Epithelial cell of proximal tubule (primary cell): ENCODE results near the gene CILP. TPM values are rescaled to one million over a fixed set of nuclear protein-coding genes. Genes with fewer than 3 reads are reported as not detected.

Experiments
- DNase-seq: peaks from one replicate; pipeline ENCODE4 v3.0.0-alpha.2; 2011; ENCODE audit warnings: low read depth
- H3K4me3 ChIP-seq: 2 replicates; pipeline ENCODE4 v1.5.1; 2011; ENCODE audit warnings: low read depth, mild to moderate bottlenecking, low read length
- CTCF ChIP-seq: conservative IDR thresholded peaks from 2 replicates; pipeline ENCODE4 v1.5.1; 2012; ENCODE audit warnings: low read depth, mild to moderate bottlenecking, low read length
- total RNA-seq: library from RNA; depleted of rRNA; stranded (reverse); fragments of >200 nt; gene quantifications from 2 replicates; pipeline ENCODE4 v1.2.3, GENCODE V29; 2015

CILP gene
- total RNA-seq, 1 donor from 2014 or later, result not detected

GRCh38 chr15:65175511-65175910 is 35.8 kb downstream of the CILP start:
- no peak for DNase-seq
- TF ChIP-seq CTCF, result no peak
- no peak overlapping the region for H3K4me3 ChIP-seq

GRCh38 chr15:65174509-65174908 is 36.8 kb downstream of the CILP start:
- no peak for DNase-seq
- no peak for TF ChIP-seq CTCF
- no peak overlapping the region for H3K4me3 ChIP-seq

- TF ChIP-seq CTCF, result no peak
- DNase-seq, result no peak
- no peak overlapping the region for H3K4me3 ChIP-seq
These were observed 38.7 kb downstream of the CILP start for GRCh38 chr15:65172531-65172930.

- no peak for TF ChIP-seq CTCF
- H3K4me3 ChIP-seq, result no peak overlapping the region
- DNase-seq, result no peak
These were observed 39.8 kb downstream of the CILP start for GRCh38 chr15:65171428-65171827.

- no peak overlapping the region for H3K4me3 ChIP-seq
- TF ChIP-seq CTCF, result no peak
- no peak for DNase-seq
These were observed 45.4 kb downstream of the CILP start for GRCh38 chr15:65165875-65166274.

- no peak for DNase-seq
- no peak overlapping the region for H3K4me3 ChIP-seq
- TF ChIP-seq CTCF, result no peak
These were observed 47.1 kb downstream of the CILP start for GRCh38 chr15:65164139-65164538.

- no peak overlapping the region for H3K4me3 ChIP-seq
- no peak for TF ChIP-seq CTCF
- DNase-seq, result no peak
These were observed 48.2 kb downstream of the CILP start for GRCh38 chr15:65163041-65163440.
